ENCODE data around the gene HDAC4. TPM values are rescaled to one million over a fixed set of nuclear protein-coding genes. Genes with fewer than 3 reads are reported as not detected.

Gene HDAC4
- total RNA-seq, 1 experiment from 2014 or later = 44.4 TPM

GRCh38 chr2:239259603-239260298 is 141.1 kb downstream of the HDAC4 start:
- CTCF ChIA-PET = no interaction called here
- DNase-seq (ENCODE audit: low spot score) (no peak), ATAC-seq (no peak)
- Mint-ChIP-seq H3K4me1 (peaks cover 28% of the 10 kb centered on the region), H3K36me3 (peaks cover 19% of the 10 kb centered on the region), H3K9me3 (peaks cover 21% of the 10 kb centered on the region), H3K27me3 (ENCODE audit: low read depth) (no peaks in the 10 kb centered on the region), H3K4me3 (no peak overlapping the region), H3K27ac (peak overlapping the region; percentile 67)
- TF ChIP-seq SP1 (CRISPR knock-in tag; conservative IDR thresholded peaks at IDR 0.05) (no peak), ATF6 (CRISPR knock-in tag; IDR thresholded peaks at IDR 0.05) (no peak), JAZF1 (CRISPR knock-in tag; IDR thresholded peaks at IDR 0.05) (no peak), CDX4 (CRISPR knock-in tag; IDR thresholded peaks at IDR 0.05; ENCODE audit: borderline replicate concordance) (no peak), ESRRA (CRISPR knock-in tag; IDR thresholded peaks at IDR 0.05; ENCODE audit: borderline replicate concordance) (no peak), EMX1 (CRISPR knock-in tag; IDR thresholded peaks at IDR 0.05) (no peak), ARID4B (CRISPR knock-in tag; IDR thresholded peaks at IDR 0.05; ENCODE audit: borderline replicate concordance) (no peak), CREM (CRISPR knock-in tag; IDR thresholded peaks at IDR 0.05) (no peak), E2F4 (CRISPR knock-in tag; IDR thresholded peaks at IDR 0.05; ENCODE audit: borderline replicate concordance, low read depth) (no peak), NFYB (CRISPR knock-in tag; conservative IDR thresholded peaks at IDR 0.05; ENCODE audit: low read depth) (no peak), ZBTB43 (CRISPR knock-in tag; IDR thresholded peaks at IDR 0.05) (no peak), GTF2I (CRISPR knock-in tag; conservative IDR thresholded peaks at IDR 0.05) (no peak), ZSCAN18 (CRISPR knock-in tag; IDR thresholded peaks at IDR 0.05) (no peak), MXD4 (CRISPR knock-in tag; IDR thresholded peaks at IDR 0.05; ENCODE audit: borderline replicate concordance) (no peak), CTCF (IDR thresholded peaks at IDR 0.05) (no peak), ZNF138 (CRISPR knock-in tag; conservative IDR thresholded peaks at IDR 0.05) (no peak)
- POLR2A ChIA-PET = no interaction called here

Measured in WTC11 (cell line).